Stimulated activated CD4-positive, alpha-beta T cell treated with anti-CD3 and anti-CD28 coated beads, Interleukin-2, amount 100 ng/mL, for 4 hours (primary cell): Measurements from ENCODE around the gene LRRC1.

ENCODE experiments used
- DNase-seq: peaks from one replicate; pipeline ENCODE4 v3.0.0-alpha.2; 2020; ENCODE audit warnings: low read depth

LRRC1 gene

GRCh38 chr6:53924821-53925422 is 130.1 kb downstream of the LRRC1 start:
- no peak for DNase-seq

- DNase-seq = no peak
These were observed 131.1 kb downstream of the LRRC1 start for GRCh38 chr6:53925891-53926290.

- DNase-seq = no peak
These were observed 131.7 kb downstream of the LRRC1 start for GRCh38 chr6:53926505-53926904.

DNA sequence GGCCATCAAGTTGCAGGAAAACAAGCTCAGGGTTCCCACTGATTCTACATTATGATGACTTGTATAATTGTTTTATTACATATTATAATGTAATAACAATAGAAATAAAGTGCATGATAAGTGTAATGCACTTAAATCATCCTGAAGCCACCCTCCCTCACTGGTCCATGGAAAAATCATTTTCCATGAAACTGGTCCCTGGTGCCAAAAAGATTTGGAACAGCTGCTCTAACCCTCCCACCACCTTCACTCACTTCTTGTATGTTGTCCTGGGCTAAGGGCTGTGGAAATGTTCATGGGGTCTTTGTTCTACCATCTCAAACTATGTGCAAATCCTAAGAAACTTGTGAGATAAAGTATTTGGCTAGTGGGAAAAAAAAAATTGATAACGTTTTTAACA is 133.8 kb downstream of the LRRC1 start:
- DNase-seq = no peak

GRCh38 chr6:53929041-53929820 is 134.4 kb downstream of the LRRC1 start:
- no peak for DNase-seq

DNA sequence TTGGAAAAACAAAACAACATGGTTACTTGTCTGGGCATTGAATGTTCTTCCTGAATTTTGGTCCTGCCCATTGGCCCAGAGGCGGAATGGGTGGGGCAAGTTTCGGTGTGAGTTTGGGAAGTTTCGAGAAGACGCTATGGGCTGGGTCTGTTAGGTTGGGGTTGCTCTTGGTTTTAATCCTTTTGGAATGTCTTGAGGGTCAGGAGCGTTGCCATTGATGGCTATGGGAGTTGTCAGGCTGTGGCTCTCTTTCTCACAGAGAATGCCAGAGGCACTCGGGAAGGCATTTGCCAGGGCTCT is 135.0 kb downstream of the LRRC1 start:
- no peak for DNase-seq

- DNase-seq = no peak
These were observed 135.5 kb downstream of the LRRC1 start for GRCh38 chr6:53930330-53930729.

DNA sequence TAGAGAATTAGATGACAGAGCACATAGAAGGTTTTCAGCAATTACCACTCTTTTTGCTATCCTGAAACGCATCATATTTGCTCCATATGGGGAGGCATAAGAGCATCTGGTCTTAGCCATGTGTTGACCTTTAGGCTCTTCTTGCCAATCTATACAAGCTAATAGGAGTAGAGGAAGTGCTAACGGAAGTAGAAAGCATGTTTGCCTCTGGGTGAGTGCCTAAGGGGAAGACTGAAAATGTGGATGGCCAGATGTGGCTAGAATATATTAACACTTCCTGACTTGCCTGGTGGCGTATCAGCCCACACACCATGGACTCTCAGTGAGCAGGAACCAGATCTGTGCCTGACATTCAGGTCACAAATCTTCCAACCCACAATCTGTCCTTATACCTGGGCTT is 136.3 kb downstream of the LRRC1 start:
- DNase-seq = no peak

- no peak for DNase-seq
These were observed 137.7 kb downstream of the LRRC1 start for GRCh38 chr6:53932516-53932915.

- DNase-seq = no peak
These were observed 139.2 kb downstream of the LRRC1 start for GRCh38 chr6:53934023-53934422.

DNA sequence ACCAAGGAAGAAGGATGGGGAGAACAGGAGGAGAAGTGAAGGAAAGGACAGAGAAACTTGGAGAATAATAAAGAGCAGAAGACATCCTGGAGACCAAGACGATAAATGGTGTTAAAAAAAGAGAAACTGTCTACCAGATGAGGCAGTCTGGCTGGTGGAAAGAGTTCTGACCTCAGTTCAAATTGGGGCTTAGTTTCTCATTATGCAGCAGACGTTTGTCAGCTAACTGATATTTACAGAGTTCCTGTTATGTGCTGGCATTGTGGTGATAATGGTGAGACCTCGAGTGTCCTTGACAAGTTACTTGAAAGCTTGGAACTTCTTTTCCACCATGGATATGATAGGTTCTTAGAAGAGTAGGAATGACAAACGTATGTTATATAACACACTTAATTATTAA is 142.7 kb downstream of the LRRC1 start:
- DNase-seq = no peak

DNA sequence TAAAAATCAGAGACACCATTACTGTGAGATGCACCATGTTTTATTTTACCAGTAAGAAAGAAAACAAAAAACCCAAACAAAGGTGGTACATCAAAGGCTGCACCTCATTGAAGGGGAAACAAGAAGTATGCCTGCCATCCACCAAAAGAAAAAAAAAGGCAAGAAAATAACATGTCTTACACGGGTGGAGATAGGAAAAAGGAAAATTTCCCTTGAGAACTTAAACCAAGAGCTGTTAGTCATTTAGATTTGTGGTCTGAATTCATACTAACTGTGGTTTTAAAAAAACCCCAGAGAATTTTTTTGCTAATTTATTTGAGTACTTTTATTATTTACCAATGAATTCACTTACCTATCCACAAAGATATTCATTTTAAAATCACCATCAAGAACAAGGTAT is 144.0 kb downstream of the LRRC1 start:
- DNase-seq = no peak

- no peak for DNase-seq
These were observed 145.0 kb downstream of the LRRC1 start for GRCh38 chr6:53939830-53940229.

DNA sequence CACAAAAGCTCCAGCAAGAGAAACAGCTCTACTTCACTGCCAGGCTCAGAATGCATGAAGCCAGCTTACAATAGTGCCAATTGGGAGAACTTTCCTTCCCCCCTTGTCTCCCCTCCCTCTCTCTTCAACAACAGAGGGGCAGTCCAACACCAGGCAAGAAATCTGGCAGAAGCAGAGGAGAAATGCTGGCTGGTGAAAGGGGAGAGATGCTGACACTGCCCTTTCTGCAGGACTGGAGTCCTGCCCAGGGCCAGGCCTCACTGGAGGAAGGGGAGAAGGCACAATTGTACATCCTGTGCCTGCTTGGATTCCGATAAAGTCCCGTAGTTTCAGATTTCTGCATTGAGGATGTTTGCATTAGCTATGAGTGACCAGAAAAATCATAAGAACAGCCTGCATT is 148.6 kb downstream of the LRRC1 start:
- no peak for DNase-seq

GRCh38 chr6:53944091-53944490 is 149.3 kb downstream of the LRRC1 start:
- DNase-seq = no peak

DNA sequence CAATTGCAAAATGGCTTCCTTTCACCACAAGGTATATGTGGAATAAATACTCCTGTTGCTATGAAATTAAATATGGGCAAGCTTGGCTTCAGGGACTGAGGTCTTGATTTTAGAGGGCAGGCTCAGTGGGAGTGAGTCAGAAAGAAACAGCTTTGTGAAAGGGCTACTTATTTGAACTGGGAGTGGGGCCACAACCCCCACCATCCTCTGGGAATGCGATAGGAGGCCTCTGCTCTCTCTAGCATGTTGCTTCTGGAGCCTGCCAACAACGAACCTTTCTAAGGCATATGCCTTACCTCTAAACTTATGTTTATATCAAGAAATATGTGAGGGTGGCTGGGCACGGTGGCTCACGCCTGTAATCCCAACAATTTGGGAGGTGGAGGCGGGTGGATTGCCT is 149.7 kb downstream of the LRRC1 start:
- DNase-seq = no peak

DNA sequence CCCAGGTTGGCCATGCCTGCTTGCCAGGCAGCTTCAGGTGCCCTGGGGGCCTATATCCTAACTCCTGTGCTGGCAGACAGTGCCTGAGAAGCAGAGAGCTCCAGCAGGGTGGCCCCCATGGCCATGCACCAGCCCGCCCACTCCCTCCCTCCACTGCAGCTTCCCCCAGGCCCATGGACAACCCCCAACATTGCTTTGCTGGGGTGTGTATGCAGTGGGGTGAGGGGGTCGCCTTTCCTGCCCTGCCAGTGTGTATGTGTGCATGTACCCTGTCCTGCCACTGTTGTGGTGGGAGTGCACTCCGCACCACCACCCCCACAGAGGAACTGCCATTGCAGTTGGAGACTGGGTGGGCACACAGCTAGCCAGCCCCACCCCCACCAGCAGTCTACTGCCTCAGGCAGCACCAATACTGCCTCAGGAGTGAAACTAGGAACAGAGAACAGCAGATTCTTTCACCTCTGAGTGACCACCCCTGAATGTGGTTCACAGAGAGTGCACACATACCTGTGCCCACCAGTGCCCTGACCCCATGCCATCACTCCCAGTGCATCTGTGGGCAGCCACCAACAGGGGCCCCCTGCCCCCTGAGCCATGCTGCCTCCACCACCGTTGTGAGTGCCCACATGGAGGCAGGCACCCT is 151.1 kb downstream of the LRRC1 start:
- no peak for DNase-seq

- no peak for DNase-seq
These were observed 153.0 kb downstream of the LRRC1 start for GRCh38 chr6:53947780-53948179.

DNA sequence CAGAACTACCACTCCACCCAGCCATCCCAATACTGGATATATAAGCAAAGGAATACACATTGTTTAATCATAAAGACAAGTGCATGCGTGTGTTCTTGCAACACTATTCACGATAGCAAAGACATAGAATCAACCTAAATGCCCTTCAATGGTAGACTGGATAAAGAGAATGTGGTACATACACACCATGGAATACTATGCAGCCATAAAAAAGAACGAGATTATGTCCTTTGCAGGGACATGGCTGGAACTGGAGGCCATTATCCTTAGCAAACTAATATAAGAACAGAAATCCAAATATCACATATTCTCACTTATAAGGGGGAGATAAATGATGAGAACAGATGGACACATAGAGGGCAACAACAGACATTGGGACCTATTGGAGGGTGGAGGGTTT is 156.6 kb downstream of the LRRC1 start:
- no peak for DNase-seq

GRCh38 chr6:53956068-53956711 is 161.4 kb downstream of the LRRC1 start:
- DNase-seq = no peak

DNA sequence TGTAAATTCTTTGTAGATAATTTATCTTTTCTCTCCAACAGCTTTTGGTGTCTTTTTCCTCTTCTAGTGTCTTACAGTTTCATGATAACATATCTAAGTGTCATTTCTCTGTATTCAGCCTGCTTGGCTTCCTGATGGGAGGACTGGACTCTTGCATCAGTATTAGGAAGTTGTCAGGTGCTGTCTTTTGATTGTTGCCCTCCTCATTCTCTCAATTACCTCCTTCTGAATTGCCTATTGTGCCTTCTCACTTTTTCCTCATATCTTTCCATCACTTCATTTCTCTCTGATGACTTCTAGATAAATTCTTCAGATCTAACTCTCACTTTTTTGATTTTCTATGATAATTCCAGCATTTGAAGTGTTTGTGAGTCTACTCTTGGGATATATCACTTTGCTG is 162.0 kb downstream of the LRRC1 start:
- DNase-seq = no peak

DNA sequence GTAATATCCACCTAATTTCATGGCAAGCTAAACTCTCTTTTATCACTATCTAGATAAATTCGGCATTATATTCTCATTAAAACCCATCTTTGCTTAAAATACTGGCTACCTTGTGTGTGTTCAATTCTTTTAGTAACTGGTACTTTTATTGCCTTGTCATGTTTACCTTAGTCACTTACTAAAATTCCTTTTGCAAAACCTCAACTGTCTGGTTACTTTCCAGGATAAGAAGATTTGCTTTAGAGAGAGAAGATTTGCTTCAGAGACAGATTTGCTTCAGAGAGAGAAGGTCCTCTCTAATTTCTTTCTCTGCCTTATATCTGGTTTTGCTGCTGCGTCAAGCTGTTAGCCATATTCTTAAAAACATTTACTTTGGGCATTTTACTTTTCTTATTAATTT is 164.9 kb downstream of the LRRC1 start:
- no peak for DNase-seq

GRCh38 chr6:53960311-53960710 is 165.5 kb downstream of the LRRC1 start:
- DNase-seq = no peak
